Thyroid gland (tissue), 4 donors: Measurements from ENCODE around the gene GPR107.

Experiments used
- POLR2A ChIP-seq, 2 donors: fragments of 450-650 bp; IDR thresholded peaks; one replicate each; pipeline ENCODE4 v1.6.1; 2017; ENCODE audit warnings: antibody characterized with exemption in 2 of 2, mild to moderate bottlenecking in 2 of 2, moderate library complexity in 1 of 2
- TF ChIP-seq, protein P1 (sequence below), 6 experiments: fragments of 200-600 bp in 3 of 6; fragments of 450-650 bp in 3 of 6; sonication (generic) in 3 of 6; IDR thresholded peaks; one replicate each; pipeline ENCODE4 v1.5.1; 2016 to 2019; ENCODE audit warnings: antibody characterized with exemption in 6 of 6, mild to moderate bottlenecking in 2 of 6, inconsistent platforms in 1 of 6, moderate library complexity in 1 of 6

DNA sequence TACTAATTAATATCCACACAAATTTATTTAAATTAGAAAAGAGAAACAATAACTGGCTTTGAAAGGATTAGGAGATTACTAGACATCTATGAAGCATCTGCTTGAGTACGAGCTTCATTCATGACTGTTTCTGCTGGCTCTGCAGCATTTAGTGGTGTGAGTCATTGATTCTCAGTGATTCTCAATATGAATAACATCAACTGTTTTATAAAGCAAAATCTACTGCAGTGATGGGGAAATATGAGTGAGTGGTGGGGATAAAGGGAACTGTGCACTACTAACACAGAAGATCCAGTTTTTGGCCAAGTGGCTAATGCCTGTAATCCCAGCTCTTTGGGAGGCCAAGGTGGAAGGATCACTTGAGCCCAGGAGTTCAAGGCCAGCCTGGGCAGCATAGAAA, 19.1 kb upstream of the GPR107 start:
- TF ChIP-seq, protein P1, sequence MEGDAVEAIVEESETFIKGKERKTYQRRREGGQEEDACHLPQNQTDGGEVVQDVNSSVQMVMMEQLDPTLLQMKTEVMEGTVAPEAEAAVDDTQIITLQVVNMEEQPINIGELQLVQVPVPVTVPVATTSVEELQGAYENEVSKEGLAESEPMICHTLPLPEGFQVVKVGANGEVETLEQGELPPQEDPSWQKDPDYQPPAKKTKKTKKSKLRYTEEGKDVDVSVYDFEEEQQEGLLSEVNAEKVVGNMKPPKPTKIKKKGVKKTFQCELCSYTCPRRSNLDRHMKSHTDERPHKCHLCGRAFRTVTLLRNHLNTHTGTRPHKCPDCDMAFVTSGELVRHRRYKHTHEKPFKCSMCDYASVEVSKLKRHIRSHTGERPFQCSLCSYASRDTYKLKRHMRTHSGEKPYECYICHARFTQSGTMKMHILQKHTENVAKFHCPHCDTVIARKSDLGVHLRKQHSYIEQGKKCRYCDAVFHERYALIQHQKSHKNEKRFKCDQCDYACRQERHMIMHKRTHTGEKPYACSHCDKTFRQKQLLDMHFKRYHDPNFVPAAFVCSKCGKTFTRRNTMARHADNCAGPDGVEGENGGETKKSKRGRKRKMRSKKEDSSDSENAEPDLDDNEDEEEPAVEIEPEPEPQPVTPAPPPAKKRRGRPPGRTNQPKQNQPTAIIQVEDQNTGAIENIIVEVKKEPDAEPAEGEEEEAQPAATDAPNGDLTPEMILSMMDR (IDR thresholded peaks at IDR 0.05): no peak
- TF ChIP-seq POLR2A (IDR thresholded peaks at IDR 0.05): no peak
